ENCODE measurements around the gene TNS3. TPM values are rescaled to one million over a fixed set of nuclear protein-coding genes. Genes with fewer than 3 reads are reported as not detected.

Gene TNS3
- total RNA-seq, 1 experiment from 2014 or later, result 9.5 TPM

- Histone ChIP-seq H4K91ac (ENCODE audit: insufficient read length, low read depth, low read length) (no peak overlapping the region), H2BK15ac (ENCODE audit: low read depth, low read length) (no peak overlapping the region), H3K4ac (ENCODE audit: low read depth, low read length) (no peak overlapping the region), H3K18ac (ENCODE audit: insufficient read length, low read depth, low read length) (no peak overlapping the region), H2AFZ (ENCODE audit: low read length) (no peak overlapping the region), H2BK20ac (ENCODE audit: low read depth, low read length, poor library complexity, severe bottlenecking) (no peak overlapping the region), H3T11ph (ENCODE audit: low read length) (no peak overlapping the region), H3K4me2 (ENCODE audit: insufficient read depth, insufficient read length, low read length) (no peak overlapping the region), H2BK120ac (ENCODE audit: low read depth, low read length, poor library complexity, severe bottlenecking) (no peak overlapping the region), H3K9me3 (ENCODE audit: control insufficient read depth, low read depth, low read length) (no peaks in the 10 kb centered on the region), H2BK12ac (ENCODE audit: insufficient read length, low read depth, low read length) (no peak overlapping the region), H3K27ac (ENCODE audit: insufficient read length, low read depth, low read length) (no peak overlapping the region), H4K8ac (replicated peaks; ENCODE audit: insufficient read length, low read depth, low read length) (no peak overlapping the region), H3K23me2 (ENCODE audit: insufficient read length, low read depth, low read length, poor library complexity, severe bottlenecking) (no peaks in the 10 kb centered on the region), H3K14ac (ENCODE audit: insufficient read depth, low read length) (no peak overlapping the region), H3K4me1 (ENCODE audit: insufficient read depth, low read length) (peaks cover 4% of the 10 kb centered on the region; the same call in 1 of the 2 replicates), H2BK5ac (ENCODE audit: insufficient read length, low read length) (no peak overlapping the region), H3K79me1 (ENCODE audit: insufficient read depth, low read depth, low read length, poor library complexity, severe bottlenecking) (no peaks in the 10 kb centered on the region), H3K79me2 (ENCODE audit: insufficient read depth, low read length) (no peaks in the 10 kb centered on the region), H2AK5ac (ENCODE audit: insufficient read length, low read length) (no peak overlapping the region), H3K9ac (ENCODE audit: extremely low read depth, insufficient read length, low read length) (no peak overlapping the region), H4K5ac (ENCODE audit: insufficient read length, low read depth, low read length) (no peak overlapping the region), H3K27me3 (ENCODE audit: insufficient read depth, low read length) (no peaks in the 10 kb centered on the region), H3K23ac (ENCODE audit: insufficient read length, low read depth, low read length) (no peak overlapping the region), H4K20me1 (ENCODE audit: control insufficient read depth, insufficient read depth, insufficient read length) (no peaks in the 10 kb centered on the region), H3K56ac (ENCODE audit: insufficient read length, low read depth, low read length) (no peak overlapping the region)
- TF ChIP-seq CTCF (conservative IDR thresholded peaks at IDR 0.05), result no peak
- no peak for DNase-seq
- H3K4me1 Mint-ChIP-seq, result peaks cover 39 to 51% of the 10 kb centered on the region in 2 experiments
- no peaks in the 10 kb centered on the region for H3K9me3 Mint-ChIP-seq
- peak overlapping the region in 1 of 3 experiments; percentile 27; a peak in 2 of 7 replicates for H3K27ac Mint-ChIP-seq
- H3K27me3 Mint-ChIP-seq (ENCODE audit: low read depth), result peaks cover 1% of the 10 kb centered on the region; the same call in 1 of the 2 replicates
- WGBS (ENCODE audit: extremely low coverage, insufficient read length, low lambda C conversion rate), result no CpG with 5 or more reads among the region's 14 CpGs
- H3K4me3 Mint-ChIP-seq, result no peak overlapping the region
- H3K36me3 Mint-ChIP-seq (ENCODE audit: insufficient read depth in 1 of 3, low read depth in 3 of 3), result no peaks in the 10 kb centered on the region; a peak in 3 of 7 replicates
Observed at GRCh38 chr7:47572094-47572445, 9.8 kb downstream of the TNS3 start.
